ENCODE results near the gene USO1. TPM values are rescaled to one million over a fixed set of nuclear protein-coding genes. Genes with fewer than 3 reads are reported as not detected.
"Not testable (repeated sequence)": the region's sequence is repeated elsewhere in the genome, so short reads cannot be mapped to it uniquely, and the experiment has no call there.

USO1 gene
- total RNA-seq, 1 experiment from 2014 or later = 38.1 TPM

DNA sequence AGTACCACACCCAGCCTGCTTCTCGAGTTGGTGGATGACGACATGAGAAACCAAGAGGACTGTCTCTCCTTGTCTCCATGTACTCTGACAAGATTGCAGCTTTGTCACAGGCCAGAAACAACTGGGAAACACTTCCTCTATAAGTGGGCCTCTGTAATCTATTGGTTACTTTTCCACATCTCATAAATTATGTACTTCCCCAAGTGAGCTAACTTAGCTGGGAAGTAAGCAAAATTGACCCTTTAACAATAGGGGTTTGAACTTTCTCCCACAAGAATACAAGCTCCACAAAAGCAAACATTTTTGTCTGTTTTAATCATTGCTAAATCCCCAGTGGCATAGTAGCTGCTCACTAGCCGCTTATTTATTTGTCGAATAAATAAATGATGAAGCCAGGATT lies 14.1 kb upstream of the USO1 start:
- no peak for DNase-seq (ENCODE audit: low read depth)

DNA sequence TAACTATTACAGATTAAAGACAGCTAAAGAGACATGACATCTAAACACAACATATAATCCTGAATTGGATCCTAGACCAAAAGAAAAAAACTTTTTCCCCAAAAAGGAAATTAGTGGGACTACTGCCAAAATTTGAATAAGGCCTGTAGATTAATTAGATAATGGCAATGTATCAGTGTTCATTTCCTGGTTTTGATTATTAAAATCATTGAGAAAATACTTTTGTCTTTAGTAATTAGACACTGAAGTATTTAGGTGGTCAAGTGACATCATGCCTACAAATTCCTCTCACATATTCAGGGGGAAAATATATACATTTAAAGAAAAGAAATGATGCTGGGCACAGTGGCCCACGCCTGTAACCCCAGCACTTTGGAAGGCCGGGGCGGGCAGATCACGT lies 10.4 kb upstream of the USO1 start:
- no peak for DNase-seq (ENCODE audit: low read depth)

DNA sequence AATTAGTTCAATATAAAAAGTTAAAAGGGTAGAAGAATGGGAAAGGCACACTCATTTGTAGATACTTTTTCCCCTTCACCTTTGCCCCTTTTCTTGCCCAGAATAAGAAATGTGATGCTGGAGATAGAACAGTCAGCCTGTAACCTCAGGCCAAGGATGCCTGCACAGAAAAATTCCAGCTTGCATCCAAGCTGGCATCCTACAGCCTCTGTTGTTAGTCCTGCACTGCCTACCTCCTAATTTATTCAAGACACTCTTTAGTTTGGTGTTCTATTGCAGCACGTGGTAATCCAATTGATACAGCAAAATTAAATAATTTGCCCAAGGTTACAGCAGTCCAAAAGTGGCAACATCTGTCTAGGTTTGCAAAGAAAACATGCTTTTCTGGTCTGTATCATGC lies 9.7 kb upstream of the USO1 start:
- no peak for DNase-seq (ENCODE audit: low read depth)

DNA sequence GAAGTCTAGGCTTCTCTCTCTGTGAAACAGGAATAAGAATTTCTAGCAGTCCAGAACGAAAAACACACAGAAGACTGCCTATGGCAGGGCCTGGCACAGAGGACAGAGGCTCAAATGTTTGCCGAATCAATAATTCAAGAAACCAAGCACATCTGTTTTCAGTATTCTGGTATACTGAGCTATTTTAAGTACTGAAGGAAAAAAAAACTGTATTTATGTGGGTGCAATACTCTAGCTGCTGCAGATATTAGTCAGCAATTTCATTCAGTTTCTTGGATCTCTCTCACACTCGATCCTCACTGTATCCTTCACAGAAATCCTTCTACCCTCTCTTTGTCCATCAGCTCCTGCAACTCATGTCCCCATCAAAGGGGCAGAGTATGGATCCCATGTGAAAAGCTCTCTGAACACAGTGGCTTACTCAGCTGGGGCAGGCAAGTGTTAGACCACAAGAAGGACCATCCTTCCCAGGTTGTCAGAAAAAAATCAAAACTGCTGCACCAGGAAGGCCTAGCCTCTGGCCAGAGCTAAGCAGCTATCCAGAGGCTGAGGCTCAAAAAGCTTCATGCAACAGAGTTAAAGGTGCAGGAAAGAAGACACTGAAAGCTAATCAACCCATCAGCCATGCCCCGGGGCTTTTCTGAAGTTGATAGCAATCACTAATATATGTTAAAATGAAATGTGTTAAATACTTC lies 9.1 kb upstream of the USO1 start:
- no peak for DNase-seq (ENCODE audit: low read depth)

DNA sequence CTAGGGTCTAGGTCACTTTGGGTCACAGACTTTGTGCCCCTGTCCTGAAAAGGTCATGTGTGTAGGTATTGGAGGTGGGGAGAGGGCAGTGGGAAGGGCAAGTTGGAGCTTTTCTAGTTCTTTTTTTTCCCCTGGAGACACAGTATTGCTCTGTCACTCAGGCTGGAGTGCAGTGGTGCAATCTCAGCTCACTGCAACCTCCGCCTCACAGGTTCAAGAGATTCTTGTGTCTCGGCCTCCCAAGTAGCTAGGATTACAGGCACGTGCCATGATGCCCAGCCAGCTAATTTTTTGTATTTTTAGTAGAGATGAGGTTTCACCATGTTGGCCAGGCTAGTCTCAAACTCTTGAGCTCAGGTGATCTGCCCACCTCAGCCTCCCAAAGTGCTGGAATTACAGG lies 8.3 kb upstream of the USO1 start:
- DNase-seq (ENCODE audit: low read depth) = not testable (repeated sequence)

DNA sequence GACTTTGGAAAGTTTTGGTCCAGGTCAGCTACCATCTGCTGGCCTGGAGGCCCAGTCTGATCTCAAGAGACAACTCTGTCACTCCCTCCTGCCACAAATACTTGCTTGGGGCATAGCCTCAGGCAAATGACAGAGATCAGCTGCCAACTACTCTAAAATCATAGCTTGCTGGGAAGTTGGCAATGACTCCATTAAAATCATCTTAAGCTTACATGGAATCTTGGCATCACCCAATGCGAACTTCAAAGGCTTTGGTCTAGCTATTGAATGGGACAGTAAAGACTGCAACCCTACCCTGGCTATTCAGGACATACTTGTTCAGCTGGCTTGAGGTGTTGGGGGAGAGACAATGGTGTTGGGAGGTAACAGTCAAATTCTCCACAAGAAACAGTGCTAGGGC lies 7.0 kb upstream of the USO1 start:
- DNase-seq (ENCODE audit: low read depth) = no peak

DNA sequence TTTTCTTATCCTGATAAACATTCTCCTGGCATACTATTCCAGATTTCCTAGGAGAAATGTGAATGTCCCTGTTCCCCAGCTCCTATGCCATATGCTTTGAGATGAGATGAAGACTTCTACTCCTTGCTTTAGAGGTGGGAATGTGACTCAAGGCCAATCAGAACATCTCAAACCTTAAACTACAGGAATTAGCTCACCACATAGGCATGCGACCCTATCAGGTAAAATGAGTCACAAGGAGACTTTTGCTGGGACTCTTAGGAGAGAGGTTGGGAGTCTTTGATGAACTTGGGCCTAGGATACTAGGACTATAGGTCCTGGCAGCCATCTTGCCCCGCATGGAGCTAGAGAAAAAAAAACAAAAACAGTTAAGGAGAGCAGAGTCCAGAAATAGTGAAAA lies 5.8 kb upstream of the USO1 start:
- DNase-seq (ENCODE audit: low read depth) = no peak

DNA sequence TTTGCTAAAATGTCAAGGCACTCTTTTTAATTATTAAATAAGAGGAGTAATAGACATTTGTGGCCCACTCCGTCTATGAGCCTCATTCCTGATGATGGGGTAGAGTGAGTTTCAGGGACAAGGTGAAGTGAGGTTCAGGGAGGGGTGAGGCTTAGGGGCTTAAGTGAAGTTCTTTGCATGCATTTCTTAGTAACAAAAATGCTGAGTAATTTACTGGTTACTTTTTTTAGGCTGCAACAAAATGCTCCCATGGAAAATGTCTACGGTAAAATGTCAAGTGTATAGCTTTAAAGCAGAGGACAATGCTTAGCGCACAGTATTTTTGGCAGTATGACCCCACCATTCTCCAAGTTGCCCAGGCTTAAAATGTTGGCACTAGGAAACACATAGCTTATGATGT lies 2.0 kb upstream of the USO1 start:
- no peak for DNase-seq (ENCODE audit: low read depth)

DNA sequence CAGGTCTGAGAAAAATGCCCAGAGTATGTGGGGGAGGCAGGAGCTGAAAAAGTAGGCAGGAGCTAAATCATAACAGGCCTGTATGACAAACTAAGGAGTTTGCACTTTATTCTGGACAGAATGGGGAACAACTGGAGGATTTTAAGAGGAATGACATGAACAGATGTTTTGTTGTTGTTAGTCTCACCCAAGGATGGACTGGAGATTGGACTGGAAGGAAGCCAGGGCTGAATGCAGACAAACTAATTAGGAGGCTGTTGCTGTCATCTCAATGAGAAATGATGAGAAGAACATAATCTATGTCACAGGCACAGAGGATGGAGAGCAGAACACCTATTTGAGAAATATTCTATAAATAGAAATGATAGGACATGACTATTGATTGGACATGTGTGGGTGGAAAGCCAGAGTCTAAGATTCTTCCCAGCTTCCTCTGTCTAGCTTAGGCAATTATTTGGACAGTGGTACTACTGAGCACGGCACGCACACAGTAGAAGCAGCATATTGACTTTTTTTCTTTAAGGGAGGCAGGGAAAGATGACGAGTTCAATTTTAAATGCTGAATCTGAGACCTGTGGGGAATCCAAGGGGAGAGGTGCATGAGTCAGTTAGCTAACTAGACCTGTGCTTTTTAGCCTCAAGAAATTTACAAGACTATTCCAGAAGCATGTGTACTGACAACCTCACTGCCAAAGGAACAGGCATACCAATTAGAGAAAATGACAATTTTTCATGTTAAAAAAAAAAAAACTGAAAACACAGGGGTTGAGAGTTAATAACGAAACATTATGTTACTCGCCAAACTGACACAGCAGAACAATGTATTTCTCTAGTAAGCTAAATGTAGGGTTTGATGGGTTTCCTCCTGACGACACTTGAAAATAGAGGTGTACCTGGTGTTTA lies 963 bp upstream of the USO1 start:
- peak; percentile 15 for DNase-seq (ENCODE audit: low read depth)

DNA sequence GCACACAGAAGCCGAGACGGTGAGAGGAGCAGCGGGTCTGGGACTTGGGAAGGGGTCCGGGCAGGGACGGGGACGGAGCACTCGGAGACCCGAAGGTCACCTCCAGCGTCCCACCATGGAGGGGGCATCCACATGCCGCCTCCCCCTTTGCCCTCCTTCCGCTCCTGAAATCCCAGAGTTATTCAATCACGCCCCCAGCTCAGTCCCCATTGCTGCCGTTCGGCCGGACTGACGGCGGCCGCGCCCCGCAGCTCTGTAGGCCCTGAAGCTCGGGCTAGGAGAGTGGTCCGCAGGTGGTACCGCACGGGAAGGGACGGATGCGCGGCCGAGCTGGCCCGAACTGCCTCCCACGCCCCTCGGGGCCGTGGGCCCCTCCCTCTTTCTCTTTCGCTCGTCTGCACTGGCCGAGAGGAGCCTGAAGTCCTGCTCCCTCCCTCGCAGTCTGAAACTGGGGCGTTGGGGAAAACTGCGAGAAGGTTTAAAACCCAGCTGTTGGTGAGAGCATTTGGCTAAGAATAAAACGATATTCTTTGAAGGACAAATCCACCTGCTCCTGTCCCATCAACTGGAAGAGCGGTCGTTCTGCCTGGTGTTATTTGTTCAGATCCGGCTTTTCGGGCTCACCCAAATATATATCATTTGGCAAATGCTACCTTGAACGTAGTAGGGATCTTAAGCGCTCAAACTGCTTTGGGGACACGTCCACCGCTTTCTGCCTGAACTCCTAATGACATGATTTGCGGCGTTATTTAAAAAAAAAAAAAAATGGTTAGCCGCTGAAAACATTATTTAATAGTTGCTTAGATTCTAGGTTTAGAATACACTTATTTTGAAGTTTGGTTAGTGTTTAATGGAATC lies 719 bp downstream of the USO1 start:
- peak; percentile 57 for DNase-seq (ENCODE audit: low read depth)

DNA sequence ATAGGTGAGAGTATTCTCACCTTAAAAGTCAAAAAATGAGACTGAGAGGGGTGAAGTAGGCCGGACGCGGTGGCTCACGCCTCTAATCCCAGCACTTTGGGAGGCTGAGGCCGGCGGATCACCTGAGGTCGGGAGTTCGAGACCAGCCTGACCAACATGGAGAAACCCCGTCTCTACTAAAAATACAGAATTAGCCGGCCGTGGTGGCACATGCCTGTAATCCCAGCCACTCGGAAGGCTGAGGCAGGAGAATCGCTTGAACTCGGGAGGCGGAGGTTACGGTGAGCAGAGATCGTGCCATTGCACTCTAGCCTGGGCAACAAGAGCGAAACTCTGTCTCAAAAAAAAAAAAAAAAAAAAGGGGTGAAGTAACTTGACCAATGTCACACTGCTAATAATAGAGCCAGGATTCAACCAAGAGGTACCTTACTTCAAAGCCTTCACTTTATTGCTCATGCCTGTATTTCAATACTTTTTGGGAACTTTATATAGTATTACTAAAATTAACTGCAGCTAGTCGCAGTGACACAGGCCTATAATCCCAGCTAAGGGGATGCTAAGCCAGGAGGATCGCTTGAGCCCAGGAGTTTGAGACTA lies 1.7 kb downstream of the USO1 start:
- not testable (repeated sequence) for DNase-seq (ENCODE audit: low read depth)

DNA sequence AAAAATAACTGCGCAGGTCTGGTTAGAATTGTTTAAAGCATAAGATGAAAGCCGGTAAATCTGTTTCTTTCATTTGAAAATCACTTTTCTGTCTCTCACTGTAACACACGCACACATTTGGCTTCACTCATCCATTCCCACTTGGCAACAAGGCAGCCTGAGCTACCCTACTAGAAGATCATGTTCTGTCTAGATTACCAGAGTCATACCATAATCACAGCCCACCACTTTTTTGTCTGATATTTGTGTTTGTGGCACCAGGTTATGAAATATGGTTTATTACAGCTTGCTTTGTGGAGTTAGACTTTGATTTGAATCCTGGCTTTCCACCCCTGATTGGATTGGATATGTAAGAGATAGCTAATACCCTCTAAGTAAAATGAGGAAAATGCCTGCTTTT lies 2.2 kb downstream of the USO1 start:
- no peak for DNase-seq (ENCODE audit: low read depth)

DNA sequence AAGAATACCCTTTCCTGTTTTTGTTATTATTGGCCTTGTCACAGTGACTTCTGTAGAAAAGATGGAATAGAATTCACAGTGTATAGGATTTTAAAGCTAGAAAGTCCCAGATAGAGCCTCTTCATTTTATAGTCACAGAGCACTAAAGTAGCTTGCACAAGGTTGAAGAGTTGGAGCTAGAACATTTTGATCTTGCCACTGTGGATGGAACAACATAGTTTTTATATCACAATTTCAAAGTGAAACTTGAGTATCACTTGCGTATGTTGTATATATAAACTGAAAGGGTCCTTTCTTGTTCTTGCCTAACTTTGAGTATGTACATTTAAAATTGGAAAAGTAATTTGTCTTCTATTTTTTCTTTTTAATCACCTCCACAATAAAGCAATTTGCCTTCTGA lies 2.7 kb downstream of the USO1 start:
- DNase-seq (ENCODE audit: low read depth) = no peak

DNA sequence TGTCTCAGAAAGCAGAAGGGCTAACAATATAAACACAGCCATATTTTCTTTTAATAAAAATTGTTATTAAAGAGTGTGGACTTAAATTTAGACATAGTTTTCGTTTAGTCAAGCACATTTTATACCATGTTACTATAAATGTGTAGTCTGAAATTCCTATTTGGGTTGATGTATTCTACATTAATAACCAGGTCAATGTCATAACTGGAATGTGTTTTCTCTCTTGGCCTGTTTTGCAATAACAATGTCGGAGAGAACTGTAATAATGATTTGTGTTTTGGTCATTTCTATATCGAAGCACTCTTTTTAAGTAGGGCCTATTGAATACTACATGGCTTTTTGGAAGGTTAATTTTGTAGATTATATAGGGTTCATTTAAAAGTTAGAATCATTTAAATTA lies 5.5 kb downstream of the USO1 start:
- no peak for DNase-seq (ENCODE audit: low read depth)

DNA sequence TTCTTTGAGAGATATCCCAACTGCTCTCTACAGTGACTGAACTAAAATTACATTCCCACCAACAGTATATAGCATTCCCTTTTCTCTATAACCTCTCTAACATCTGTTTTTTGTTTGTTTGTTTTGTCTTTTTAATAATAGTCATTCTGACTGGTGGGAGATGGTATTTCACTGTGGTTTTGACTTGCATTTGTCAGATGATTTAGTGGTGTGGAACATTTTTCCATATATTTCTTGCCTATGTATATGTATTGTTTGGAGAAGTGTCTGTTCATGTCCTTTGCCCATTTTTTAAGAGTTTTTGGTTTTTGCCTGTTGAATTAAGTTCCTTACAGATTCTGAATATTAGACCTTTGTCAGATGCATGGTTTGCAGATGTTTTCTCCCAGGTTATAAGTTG lies 9.0 kb downstream of the USO1 start:
- DNase-seq (ENCODE audit: low read depth) = no peak

DNA sequence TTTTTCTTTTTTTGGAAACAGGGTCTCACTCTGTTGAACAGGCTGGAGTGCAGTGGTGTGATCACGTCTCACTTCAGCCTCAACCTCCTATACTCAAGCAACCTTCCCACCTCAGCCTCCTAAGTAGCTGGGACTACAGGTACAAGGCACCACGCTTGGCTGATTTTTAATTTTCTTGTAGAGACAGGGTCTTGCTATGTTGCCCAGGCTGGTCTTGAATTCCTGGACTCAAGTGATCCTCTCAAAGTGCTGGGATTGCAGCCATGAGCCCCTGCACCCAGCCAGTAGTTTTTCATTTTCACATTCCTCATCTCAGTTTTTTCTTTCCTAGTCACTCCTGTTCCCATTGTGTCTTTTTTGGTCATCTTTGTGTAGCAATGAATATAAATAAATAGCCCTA lies 11.1 kb downstream of the USO1 start:
- no peak for DNase-seq (ENCODE audit: low read depth)

DNA sequence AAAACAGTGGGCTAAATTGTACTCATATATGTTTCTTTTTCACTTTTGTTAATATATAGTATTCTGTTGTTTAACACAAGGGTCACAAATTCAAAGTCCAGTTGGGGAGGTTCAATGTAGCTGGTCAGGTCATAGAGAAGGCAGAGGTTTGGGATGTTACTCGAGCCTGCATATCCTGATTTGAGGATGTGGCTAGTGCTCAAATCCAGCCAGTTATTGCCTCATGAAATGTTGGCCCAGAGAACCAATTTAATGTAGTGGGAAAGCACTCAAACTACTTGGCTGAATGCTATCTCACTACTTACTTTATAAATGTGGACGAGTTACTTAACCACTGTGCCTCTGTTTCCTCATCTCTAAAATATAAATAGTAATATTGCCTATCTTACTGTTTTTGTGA lies 12.5 kb downstream of the USO1 start:
- no peak for DNase-seq (ENCODE audit: low read depth)

DNA sequence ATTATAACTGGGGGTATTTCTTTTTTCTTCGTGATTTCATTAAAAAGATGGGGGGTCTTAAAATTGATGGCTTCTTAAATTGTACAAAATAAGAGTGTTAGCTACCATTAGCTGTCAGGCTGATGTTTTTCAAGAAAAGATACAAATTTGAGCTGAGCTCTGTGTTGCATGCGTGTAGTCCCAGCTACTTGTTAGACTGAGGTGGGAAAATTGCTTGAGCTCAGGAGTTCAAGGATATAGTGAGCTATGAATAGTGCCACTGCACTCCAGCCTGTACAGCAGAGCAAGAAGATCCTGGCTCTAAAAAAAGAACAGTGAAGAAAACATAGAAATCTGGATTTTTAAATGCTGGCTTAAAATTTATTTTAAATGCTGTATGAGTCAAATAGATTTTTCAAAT lies 13.0 kb downstream of the USO1 start:
- no peak for DNase-seq (ENCODE audit: low read depth)

DNA sequence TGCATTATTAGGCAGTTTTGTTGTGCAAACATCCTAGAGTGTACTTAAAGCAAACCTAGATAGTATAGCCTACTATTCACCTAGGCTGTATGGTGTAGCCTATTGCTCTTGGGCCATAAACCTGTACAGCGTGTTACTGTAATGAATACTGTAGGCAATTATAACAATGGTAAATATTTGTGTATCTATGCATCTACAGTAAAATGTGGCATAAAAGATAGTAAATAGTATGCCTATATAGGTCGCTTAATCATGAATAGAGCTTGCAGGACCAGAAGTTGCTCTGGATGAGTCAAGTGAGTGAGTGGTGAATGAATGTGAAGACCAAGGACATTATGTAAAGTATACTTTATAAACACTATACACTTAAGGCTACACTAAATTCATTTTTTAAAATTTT lies 16.6 kb downstream of the USO1 start:
- DNase-seq (ENCODE audit: low read depth) = no peak

DNA sequence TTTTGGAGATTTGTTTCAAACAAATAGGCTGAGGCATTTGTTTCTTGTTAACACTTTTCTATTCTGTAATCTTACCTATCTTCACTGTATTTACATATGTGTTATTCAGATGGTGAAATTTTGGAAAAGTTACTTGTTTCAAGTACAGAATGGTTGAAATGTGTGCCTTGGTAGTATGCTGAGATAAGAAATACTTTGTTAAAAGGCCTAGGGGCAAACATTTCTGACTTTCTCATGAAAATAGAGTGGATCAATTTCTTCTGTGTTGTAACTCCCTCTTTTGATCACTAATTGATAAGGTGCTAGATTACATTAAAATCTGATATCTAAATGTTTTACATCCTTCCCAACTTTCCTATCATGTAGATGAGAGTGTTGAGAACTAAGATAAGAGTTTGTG lies 18.1 kb downstream of the USO1 start:
- DNase-seq (ENCODE audit: low read depth) = no peak

DNA sequence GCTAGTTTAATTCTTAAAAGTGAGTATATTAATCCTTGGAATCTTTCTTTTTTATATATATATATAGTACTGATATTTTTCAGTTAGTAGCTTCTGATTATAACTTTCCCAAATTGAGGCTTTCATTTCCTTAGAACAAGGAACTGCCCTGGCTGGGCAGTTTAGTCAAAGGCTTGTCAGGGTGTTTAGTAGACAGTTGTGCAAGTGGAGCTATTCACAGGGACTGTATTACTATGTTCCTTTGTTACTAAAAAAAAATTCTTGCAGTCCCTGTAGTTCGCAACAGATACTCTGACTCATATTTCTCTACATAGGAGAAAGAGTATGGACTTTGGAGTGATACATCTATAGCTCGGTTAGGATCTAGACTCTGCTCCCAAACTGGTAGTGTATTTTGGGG lies 20.8 kb downstream of the USO1 start:
- no peak for DNase-seq (ENCODE audit: low read depth)

DNA sequence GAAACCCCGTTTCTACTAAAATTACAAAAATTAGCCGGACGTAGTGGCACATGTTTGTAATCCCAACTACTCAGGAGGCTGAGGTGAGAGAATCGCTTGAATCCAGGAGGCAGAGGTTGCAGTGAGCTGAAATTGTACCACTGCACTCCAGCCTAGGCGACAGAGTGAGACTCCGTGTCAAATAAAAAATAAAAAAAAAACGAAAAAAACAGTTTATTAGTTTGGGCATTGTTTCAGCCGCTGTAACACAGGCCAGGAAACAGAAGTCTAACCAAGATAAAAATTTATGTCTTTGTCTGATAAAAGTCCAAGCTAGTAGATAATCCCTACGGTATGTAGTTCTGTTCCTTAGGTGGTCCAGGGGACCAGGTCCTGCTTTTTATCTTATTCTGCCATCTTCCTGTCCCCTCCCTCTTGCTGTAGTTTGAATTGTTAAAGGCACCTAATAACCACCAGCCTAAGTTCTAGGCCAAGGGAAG lies 21.4 kb downstream of the USO1 start:
- no peak for DNase-seq (ENCODE audit: low read depth)

Data from Daoy (cell line).